ENCODE measurements around the gene ZDHHC18. TPM values are rescaled to one million over a fixed set of nuclear protein-coding genes. Genes with fewer than 3 reads are reported as not detected.

The ZDHHC18 gene
- total RNA-seq, 1 experiment from 2014 or later = 27.9 TPM

- CTCF ChIA-PET = interaction anchor here (4.4 kb wide), 1 partner anchor 189 kb away, joined by 53 read pairs; no protein-coding TSS in a partner anchor
- H3K4me3 ChIP-seq (ENCODE audit: low read depth, low read length, poor library complexity, severe bottlenecking) = no peak overlapping the region
- H3K9me3 ChIP-seq (ENCODE audit: low read depth, low read length, poor library complexity, severe bottlenecking) = no peaks in the 10 kb centered on the region
- POLR2A ChIA-PET (ENCODE audit: low non-redundant PET) = interaction anchor here (0.8 kb wide), 1 partner anchor 8 kb away, joined by 3 read pairs; no protein-coding TSS in a partner anchor
- TF ChIP-seq EZH2 (IDR thresholded peaks at IDR 0.05; ENCODE audit: borderline replicate concordance, low read depth, low read length, poor library complexity, severe bottlenecking) (no peak), CTCF (conservative IDR thresholded peaks at IDR 0.05; ENCODE audit: low read depth, low read length) (no peak)
- peaks cover 12% of the 10 kb centered on the region for H3K4me1 ChIP-seq (ENCODE audit: insufficient read depth, low read length, poor library complexity, severe bottlenecking)
- H3K27ac ChIP-seq (ENCODE audit: low read depth, low read length, poor library complexity, severe bottlenecking) = no peak overlapping the region
- intact Hi-C loops (cut with micrococcal nuclease; ENCODE audit: unreplicated experiment) = no loop called here
- DNase-seq (ENCODE audit: low spot score) = no peak
- no peaks in the 10 kb centered on the region for H3K27me3 ChIP-seq (replicated peaks; ENCODE audit: insufficient read depth, low read depth, low read length, poor library complexity)
- no TSS peak for BruUV-seq (replicated peaks)
- H3K36me3 ChIP-seq (ENCODE audit: insufficient read depth, low read length, poor library complexity, severe bottlenecking) = no peaks in the 10 kb centered on the region
Measured at GRCh38 chr1:26791626-26792025, 34.9 kb upstream of the ZDHHC18 start.

DNA sequence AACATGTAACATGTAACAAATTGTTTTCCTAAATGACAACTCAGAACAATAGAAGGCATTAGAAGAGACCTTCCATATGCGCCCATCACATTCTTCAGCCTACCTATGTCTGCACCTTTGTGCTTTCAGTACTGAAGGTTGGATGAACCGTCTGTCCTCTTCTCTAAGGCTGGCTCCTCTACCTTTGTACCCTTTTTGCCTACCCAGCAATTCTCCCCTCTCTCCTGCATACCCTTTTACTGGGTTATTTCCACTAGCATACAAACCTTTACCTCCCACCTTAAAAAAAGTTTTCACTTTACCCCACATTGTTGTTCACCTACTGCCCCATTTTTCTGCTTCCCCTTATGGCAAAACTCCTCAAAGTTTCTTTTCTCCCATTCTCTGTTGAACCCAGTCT, 33.6 kb upstream of the ZDHHC18 start:
- H3K4me3 ChIP-seq (ENCODE audit: low read depth, low read length, poor library complexity, severe bottlenecking) = no peak overlapping the region
- no peak for TF ChIP-seq CTCF (conservative IDR thresholded peaks at IDR 0.05; ENCODE audit: low read depth, low read length)
- TF ChIP-seq EZH2 (IDR thresholded peaks at IDR 0.05; ENCODE audit: borderline replicate concordance, low read depth, low read length, poor library complexity, severe bottlenecking) = no peak
- no peak for DNase-seq (ENCODE audit: low spot score)

DNA sequence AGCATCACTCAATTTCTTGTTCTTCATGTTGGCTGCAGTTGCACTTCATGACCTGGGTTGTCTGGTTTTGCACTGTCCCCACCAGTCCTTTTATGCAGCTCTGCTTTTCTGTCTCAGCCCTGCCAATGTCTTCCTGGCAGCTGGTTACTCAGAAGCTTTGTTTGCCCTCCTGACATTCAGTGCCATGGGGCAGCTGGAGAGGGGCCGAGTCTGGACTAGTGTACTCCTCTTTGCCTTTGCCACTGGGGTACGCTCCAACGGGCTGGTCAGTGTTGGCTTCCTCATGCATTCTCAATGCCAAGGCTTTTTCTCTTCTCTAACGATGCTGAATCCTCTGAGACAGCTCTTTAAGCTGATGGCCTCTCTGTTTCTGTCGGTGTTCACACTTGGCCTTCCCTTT, 32.1 kb upstream of the ZDHHC18 start:
- CTCF ChIA-PET = no interaction called here
- no peak overlapping the region for H3K27ac ChIP-seq (ENCODE audit: low read depth, low read length, poor library complexity, severe bottlenecking)
- H3K4me3 ChIP-seq (ENCODE audit: low read depth, low read length, poor library complexity, severe bottlenecking) = no peak overlapping the region
- DNase-seq (ENCODE audit: low spot score) = no peak
- no peaks in the 10 kb centered on the region for H3K36me3 ChIP-seq (ENCODE audit: insufficient read depth, low read length, poor library complexity, severe bottlenecking)
- BruUV-seq (replicated peaks) = no TSS peak
- no peaks in the 10 kb centered on the region for H3K27me3 ChIP-seq (replicated peaks; ENCODE audit: insufficient read depth, low read depth, low read length, poor library complexity)
- POLR2A ChIA-PET (ENCODE audit: low non-redundant PET) = interaction anchor here (0.6 kb wide), 1 partner anchor 85 kb away, joined by 17 read pairs; no protein-coding TSS in a partner anchor
- TF ChIP-seq CTCF (conservative IDR thresholded peaks at IDR 0.05; ENCODE audit: low read depth, low read length) (no peak), EZH2 (IDR thresholded peaks at IDR 0.05; ENCODE audit: borderline replicate concordance, low read depth, low read length, poor library complexity, severe bottlenecking) (no peak)
- H3K9me3 ChIP-seq (ENCODE audit: low read depth, low read length, poor library complexity, severe bottlenecking) = no peaks in the 10 kb centered on the region
- intact Hi-C loops (cut with micrococcal nuclease; ENCODE audit: unreplicated experiment) = no loop called here
- H3K4me1 ChIP-seq (ENCODE audit: insufficient read depth, low read length, poor library complexity, severe bottlenecking) = peaks cover under 1% of the 10 kb centered on the region

More for the DNA sequence above, 33.6 kb upstream of the ZDHHC18 start:
- H3K27me3 ChIP-seq (replicated peaks; ENCODE audit: insufficient read depth, low read depth, low read length, poor library complexity) = no peaks in the 10 kb centered on the region
- intact Hi-C loops (cut with micrococcal nuclease; ENCODE audit: unreplicated experiment) = no loop called here
- CTCF ChIA-PET = no interaction called here
- BruUV-seq (replicated peaks) = no TSS peak
- POLR2A ChIA-PET (ENCODE audit: low non-redundant PET) = no interaction called here
- H3K9me3 ChIP-seq (ENCODE audit: low read depth, low read length, poor library complexity, severe bottlenecking) = no peaks in the 10 kb centered on the region
- H3K27ac ChIP-seq (ENCODE audit: low read depth, low read length, poor library complexity, severe bottlenecking) = no peak overlapping the region
- peaks cover 4% of the 10 kb centered on the region for H3K4me1 ChIP-seq (ENCODE audit: insufficient read depth, low read length, poor library complexity, severe bottlenecking)
- H3K36me3 ChIP-seq (ENCODE audit: insufficient read depth, low read length, poor library complexity, severe bottlenecking) = no peaks in the 10 kb centered on the region
